ENCODE data around the gene MADCAM1.
"Not testable (repeated sequence)": the region's sequence is repeated elsewhere in the genome, so short reads cannot be mapped to it uniquely, and the experiment has no call there.

MADCAM1 gene

DNA sequence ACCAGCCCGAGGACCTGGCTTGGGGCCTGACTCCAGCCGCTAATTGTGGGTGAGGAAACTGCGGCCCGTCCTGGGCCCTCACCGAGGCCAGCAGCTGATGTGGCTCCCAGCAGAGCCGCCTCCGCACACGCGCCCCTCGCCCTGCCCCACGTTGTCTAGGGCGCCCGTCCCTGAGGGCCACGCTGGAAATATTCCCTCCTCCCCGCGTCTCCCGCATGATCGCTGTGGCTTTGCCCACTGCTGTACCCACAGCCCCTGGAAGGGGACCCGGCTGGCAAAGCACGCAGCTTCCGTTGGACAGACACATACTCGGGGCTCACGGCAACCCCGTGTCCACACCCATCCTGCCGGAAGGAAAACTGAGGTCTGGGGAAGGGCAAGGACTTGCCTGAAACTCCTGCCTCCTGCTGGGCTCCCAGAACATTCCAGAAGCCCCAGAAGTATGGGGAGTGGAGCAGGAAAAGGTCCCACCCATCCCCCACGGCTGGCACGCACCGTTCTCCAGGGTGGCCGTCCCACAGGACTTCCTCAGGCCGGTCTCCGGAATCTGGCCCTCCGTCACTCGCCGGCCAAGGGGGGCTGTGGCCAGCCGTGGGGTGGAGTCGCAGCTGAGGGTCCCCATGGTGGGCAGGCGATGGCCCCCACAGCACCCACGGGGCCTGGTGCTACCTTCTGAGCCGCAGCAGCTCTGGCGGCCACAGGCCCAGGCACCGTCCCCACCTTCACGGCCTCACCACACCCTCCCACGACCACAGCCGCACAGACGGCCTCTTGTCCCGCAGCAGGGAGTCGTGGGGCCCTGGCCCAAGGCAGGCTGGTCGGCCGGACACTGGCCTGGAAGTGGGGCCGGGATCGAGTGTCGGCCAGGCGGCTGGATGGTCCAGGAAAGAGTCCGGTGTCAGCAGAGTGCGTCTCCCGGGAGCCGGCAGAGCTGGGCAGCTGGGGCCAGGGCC lies 21.9 kb upstream of the MADCAM1 start:
- H3K4me3 Mint-ChIP-seq, result no peak overlapping the region
- H3K36me3 Mint-ChIP-seq (ENCODE audit: low read depth), result no peaks in the 10 kb centered on the region
- no peaks in the 10 kb centered on the region for H3K4me1 Mint-ChIP-seq (ENCODE audit: low read depth)
- H3K27ac Mint-ChIP-seq, result no peak overlapping the region
- intact Hi-C loops (cut with micrococcal nuclease), result no loop called here
- peaks cover 23% of the 10 kb centered on the region for H3K27me3 Mint-ChIP-seq
- no peaks in the 10 kb centered on the region for H3K9me3 Mint-ChIP-seq

DNA sequence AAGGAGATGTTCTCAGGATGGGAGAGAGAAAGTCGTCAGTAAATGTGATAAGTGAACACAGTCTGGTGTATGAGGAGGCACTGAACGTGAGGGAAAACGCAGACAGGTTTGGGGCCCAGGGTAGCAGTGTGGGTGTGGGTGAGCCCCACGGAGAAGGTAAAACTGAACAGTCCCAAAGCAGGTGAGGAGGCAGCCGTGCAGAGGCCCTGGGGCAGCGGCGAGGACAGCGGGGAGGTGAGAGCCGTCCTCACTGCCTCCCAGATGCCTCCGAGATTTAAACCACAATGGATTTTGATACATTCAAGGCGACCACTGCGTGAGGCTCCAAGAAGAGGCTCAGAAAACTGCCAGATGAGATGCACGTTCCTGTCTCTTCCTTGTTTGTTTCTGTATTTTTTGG lies 20.9 kb upstream of the MADCAM1 start:
- Mint-ChIP-seq H3K9me3 (peaks cover 6% of the 10 kb centered on the region), H3K27ac (no peak overlapping the region), H3K36me3 (ENCODE audit: low read depth) (no peaks in the 10 kb centered on the region), H3K4me1 (ENCODE audit: low read depth) (peaks cover 7% of the 10 kb centered on the region), H3K27me3 (peaks cover 28% of the 10 kb centered on the region), H3K4me3 (no peak overlapping the region)
- intact Hi-C loops (cut with micrococcal nuclease), result no loop called here

DNA sequence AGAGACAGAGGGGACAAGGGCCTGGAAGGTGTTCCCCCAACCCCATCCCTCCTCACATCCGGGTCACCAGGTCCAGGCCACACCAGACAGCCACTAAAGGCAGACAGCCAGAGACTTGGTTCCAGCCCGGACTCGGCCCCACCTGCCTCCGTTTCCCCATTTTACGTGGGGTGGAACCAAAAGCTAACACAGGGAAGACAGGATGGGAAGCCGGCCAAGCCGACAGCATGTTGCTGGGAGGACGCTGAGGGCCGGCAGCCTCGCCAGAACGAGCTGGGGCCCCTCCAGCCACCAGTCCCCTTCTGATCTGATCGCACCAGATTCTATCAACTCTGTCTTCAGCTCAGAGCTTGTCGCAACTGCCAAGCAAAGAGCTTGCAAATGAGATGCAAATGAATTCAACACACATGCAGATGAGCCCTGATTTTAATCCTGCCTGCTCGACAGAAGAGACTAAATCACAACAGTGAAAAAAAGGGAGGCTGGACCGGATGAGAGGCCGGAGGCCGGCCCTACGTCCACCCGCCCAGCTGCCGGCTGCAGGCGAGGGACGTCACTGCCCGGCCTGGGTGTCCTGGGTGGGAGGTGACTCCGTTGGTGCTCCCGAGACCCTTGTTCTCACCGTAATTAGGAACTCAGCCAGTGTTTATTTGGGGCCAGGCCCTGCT lies 17.9 kb upstream of the MADCAM1 start:
- H3K27ac Mint-ChIP-seq, result no peak overlapping the region
- H3K4me1 Mint-ChIP-seq (ENCODE audit: low read depth), result peaks cover 11% of the 10 kb centered on the region
- H3K27me3 Mint-ChIP-seq, result peaks cover 33% of the 10 kb centered on the region
- H3K36me3 Mint-ChIP-seq (ENCODE audit: low read depth), result no peaks in the 10 kb centered on the region
- H3K4me3 Mint-ChIP-seq, result no peak overlapping the region
- H3K9me3 Mint-ChIP-seq, result peaks cover 19% of the 10 kb centered on the region
- intact Hi-C loops (cut with micrococcal nuclease), result no loop called here

DNA sequence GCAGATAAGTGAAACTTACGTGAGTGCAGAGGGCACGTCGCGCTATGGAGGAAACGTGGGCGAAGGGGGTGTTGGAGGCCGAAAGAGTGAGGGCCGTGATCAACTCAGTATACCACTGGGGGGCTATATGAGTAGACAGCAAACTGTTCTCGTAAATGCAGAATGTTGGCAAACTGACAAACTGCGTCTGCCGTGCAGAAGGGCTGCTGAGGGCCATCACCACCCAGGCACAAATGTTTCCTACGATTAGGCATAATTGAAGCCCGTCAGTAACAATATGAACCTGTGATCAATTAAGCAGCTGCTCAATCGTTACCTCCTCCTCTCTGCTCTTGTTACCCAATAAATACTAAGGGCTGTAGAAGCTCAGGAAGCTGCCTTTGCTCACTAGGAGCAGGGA lies 17.3 kb upstream of the MADCAM1 start:
- Mint-ChIP-seq H3K4me1 (ENCODE audit: low read depth) (peaks cover 11% of the 10 kb centered on the region), H3K4me3 (no peak overlapping the region), H3K27me3 (peaks cover 38% of the 10 kb centered on the region), H3K9me3 (peaks cover 19% of the 10 kb centered on the region), H3K36me3 (ENCODE audit: low read depth) (no peaks in the 10 kb centered on the region), H3K27ac (no peak overlapping the region)
- intact Hi-C loops (cut with micrococcal nuclease), result no loop called here

DNA sequence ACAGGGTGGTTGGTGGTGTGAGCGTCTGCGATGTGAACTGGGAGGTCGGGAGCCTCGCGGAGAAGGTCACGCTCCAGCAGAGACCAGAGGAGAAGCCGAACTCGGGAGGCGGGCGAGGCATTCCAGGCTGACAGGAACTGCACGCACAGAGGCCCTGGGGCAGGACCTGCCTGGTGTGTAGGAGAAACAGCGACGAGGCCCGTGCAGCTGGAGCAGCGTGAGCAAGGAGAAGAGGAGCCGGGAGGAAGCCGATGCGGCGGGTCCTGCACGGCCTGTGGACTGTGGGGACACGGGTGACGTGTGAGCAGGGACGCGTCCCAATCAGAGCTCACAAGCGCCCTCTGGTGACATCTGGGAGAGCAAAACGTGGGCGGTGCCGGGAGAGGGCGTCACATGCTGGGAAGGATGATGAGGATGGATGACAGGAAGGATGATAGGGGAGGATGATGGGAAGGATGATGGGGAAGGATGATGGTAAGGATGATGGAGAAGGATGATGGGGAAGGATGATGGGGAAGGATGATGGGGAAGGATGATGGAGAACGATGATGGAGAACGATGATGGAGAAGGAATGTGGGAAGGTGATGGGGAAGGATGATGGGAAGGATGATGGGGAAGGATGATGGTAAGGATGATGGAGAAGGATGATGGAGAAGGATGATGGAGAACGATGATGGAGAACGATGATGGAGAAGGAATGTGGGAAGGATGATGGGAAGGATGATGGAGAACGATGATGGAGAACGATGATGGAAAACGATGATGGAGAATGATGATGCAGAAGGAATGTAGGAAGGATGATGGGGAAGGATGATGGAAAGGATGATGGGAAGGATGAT lies 16.1 kb upstream of the MADCAM1 start:
- no peaks in the 10 kb centered on the region for H3K36me3 Mint-ChIP-seq (ENCODE audit: low read depth)
- peaks cover 11% of the 10 kb centered on the region for H3K4me1 Mint-ChIP-seq (ENCODE audit: low read depth)
- peaks cover 19% of the 10 kb centered on the region for H3K9me3 Mint-ChIP-seq
- H3K27me3 Mint-ChIP-seq, result peaks cover 46% of the 10 kb centered on the region
- H3K27ac Mint-ChIP-seq, result no peak overlapping the region
- intact Hi-C loops (cut with micrococcal nuclease), result no loop called here
- H3K4me3 Mint-ChIP-seq, result peak overlapping the region; percentile 61

DNA sequence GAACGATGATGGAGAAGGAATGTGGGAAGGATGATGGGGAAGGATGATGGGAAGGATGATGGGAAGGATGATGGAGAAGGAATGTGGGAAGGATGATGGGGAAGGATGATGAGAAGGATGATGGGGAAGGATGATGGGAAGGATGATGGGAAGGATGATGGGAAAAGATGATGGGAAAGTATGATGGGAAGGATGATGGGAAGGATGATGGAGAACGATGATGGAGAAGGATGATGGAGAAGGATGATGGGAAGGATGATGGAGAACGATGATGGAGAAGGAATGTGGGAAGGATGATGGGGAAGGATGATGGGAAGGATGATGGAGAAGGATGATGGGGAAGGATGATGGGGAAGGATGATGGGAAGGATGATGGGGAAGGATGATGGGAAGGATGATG lies 15.2 kb upstream of the MADCAM1 start:
- peaks cover 11% of the 10 kb centered on the region for H3K4me1 Mint-ChIP-seq (ENCODE audit: low read depth)
- H3K27ac Mint-ChIP-seq; intact Hi-C loops (cut with micrococcal nuclease); H3K36me3 Mint-ChIP-seq (ENCODE audit: low read depth); H3K4me3 Mint-ChIP-seq: not testable (repeated sequence)
- peaks cover 19% of the 10 kb centered on the region for H3K9me3 Mint-ChIP-seq
- peaks cover 53% of the 10 kb centered on the region for H3K27me3 Mint-ChIP-seq

DNA sequence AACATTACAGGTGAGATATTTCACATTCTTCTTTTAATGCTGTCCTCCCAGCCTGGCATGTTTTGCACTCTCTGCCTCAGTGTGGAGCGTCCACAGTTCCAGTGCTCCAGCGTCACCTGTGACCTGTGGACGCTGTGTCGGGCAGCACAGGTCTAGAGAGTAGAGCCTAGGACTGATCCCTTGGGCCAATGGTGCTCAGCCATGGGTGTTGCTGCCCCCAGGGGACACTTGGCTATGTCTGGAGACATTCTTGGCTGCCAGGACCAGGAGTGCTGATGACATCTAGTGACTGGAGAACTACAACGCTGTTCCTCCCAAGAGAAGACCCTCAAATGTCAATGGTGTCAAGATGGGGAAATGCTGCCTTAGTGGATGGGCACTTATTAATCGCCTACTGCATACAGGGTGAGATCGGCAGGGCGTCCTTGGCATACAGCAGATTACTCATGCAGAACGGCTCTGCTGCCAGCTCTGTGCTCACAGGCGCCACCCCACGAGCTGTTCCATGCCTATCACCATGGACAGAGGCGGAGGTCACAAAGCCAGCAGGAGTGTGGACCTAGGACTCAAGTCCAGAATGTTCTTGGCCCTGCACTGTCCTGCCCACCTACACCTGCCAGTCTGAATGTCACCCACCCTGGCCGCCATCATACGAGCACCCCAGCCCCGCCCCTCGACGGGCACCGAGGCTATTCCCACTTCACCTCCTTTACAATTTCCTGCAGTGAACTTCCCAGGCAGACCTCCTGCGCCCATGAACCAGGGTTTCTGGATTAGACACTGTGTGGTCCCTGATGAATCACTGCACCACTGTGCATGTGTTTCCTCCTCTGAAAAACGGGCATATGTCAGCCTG lies 13.9 kb upstream of the MADCAM1 start:
- H3K27me3 Mint-ChIP-seq, result peaks cover 59% of the 10 kb centered on the region
- peaks cover 11% of the 10 kb centered on the region for H3K4me1 Mint-ChIP-seq (ENCODE audit: low read depth)
- intact Hi-C loops (cut with micrococcal nuclease), result no loop called here
- no peaks in the 10 kb centered on the region for H3K36me3 Mint-ChIP-seq (ENCODE audit: low read depth)
- no peak overlapping the region for H3K4me3 Mint-ChIP-seq
- no peak overlapping the region for H3K27ac Mint-ChIP-seq
- H3K9me3 Mint-ChIP-seq, result peaks cover 19% of the 10 kb centered on the region

DNA sequence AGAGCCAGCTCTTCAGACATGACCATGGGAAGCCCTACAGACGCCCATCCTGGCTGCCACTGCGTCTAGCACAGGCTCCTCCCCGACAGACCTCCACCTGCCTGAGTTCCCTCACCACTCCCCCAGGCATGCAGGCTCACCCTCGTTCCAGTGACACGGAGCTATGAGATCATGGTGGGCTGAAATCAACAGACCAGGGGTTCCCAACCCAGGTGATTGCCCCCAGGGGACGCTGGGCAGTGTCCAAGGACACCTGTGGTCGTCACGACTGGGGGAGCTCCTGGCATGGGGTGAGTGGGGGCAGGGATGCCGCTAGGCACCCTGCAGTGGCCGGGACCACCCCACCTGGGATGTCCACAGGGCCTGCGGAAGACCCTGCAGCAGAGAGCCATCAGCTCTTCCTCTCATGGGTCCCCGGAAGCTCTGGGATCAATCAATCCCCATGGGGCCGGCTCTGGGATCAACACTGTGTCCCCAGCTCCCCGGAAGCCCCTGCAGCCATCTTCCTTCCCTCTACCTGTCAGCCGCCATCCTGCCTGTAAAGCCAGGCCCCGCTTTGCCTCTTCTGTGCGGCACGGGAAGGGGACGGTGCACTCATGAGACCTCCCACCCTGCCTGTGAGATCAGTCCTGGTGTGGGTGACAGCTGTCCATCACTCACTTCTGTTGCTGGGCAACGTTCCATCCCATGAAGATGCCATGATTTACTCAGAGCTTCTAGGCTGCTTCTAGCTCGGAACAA lies 12.8 kb upstream of the MADCAM1 start:
- H3K27ac Mint-ChIP-seq, result no peak overlapping the region
- H3K4me3 Mint-ChIP-seq, result no peak overlapping the region
- H3K36me3 Mint-ChIP-seq (ENCODE audit: low read depth), result no peaks in the 10 kb centered on the region
- peaks cover 19% of the 10 kb centered on the region for H3K9me3 Mint-ChIP-seq
- intact Hi-C loops (cut with micrococcal nuclease), result no loop called here
- peaks cover 51% of the 10 kb centered on the region for H3K27me3 Mint-ChIP-seq
- H3K4me1 Mint-ChIP-seq (ENCODE audit: low read depth), result peaks cover 17% of the 10 kb centered on the region

DNA sequence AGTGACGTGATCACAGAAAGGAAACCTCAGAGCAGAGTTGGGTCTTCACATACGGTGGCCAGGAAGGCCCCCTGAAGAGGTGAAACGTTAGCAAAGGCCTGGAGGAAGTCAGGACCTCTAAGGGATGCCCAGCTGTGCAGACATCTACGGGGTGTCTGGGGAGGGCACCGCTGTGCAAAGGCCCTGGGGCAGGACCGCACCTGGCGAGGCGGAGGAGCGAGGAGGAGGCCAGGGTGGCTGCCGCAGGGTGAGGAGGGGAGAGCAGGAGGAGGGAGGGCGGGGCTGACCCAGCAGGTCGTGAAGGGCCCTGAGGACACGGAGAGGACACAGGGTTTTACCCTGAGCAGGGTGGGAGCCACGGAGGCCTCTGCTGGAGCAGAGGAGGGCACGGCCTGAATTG lies 11.8 kb upstream of the MADCAM1 start:
- Mint-ChIP-seq H3K27me3 (peaks cover 44% of the 10 kb centered on the region), H3K4me1 (ENCODE audit: low read depth) (peaks cover 19% of the 10 kb centered on the region), H3K27ac (no peak overlapping the region), H3K9me3 (peaks cover 19% of the 10 kb centered on the region), H3K4me3 (no peak overlapping the region), H3K36me3 (ENCODE audit: low read depth) (peaks cover 4% of the 10 kb centered on the region)
- intact Hi-C loops (cut with micrococcal nuclease), result no loop called here

DNA sequence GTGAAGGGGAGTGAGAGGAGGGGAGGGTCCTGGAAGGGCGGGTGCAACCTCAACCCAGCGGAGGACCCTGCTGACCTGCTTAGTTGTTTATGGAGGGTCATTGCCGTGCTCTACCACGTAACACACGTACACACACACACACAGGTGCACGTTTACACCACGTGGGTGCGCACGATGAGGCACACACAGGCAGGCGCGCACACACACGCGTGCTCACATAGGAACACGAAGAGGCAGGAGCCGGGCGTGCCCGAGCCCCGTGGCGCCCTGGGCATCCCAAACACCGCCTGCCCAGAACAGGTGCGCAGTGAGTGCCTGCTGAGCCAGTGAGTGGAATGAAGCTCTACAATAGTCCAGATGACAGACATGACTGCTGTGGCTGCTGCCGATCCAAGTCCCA lies 11.2 kb upstream of the MADCAM1 start:
- intact Hi-C loops (cut with micrococcal nuclease), result no loop called here
- Mint-ChIP-seq H3K36me3 (ENCODE audit: low read depth) (peaks cover 7% of the 10 kb centered on the region), H3K9me3 (peaks cover 15% of the 10 kb centered on the region), H3K27me3 (peaks cover 39% of the 10 kb centered on the region), H3K4me3 (no peak overlapping the region), H3K4me1 (ENCODE audit: low read depth) (peaks cover 20% of the 10 kb centered on the region), H3K27ac (no peak overlapping the region)

DNA sequence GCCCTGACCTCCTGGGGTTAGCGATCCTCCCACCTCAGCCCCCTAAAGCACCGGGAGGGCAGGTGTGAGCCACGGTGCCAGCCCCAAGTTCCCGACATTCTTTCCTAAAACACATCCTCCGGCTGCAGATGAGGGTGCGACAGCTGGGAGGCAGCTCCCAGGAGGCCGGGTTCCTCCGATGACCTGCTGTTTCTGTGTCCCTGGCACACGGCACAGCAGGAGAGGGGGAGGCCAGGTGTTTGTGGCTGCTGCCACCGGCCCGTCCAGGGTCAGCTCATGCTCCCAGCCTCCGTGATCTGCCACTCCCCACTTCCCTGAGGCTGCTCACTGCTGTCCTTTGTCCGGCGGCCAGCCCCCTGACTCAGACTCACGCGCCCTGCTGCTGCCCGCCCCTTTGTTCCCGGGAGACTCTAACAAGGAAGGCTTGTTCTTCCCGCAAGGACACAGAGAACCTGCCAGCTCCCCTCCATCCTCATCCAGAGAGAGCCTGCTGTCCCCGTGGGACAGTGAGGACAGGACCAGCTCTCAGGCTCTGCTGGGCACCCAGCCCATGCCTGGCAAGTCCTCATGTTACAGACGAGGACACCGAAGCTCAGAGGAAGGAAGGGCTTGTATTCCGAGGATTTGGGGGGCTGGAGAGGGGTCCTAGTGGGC lies 10.6 kb upstream of the MADCAM1 start:
- Mint-ChIP-seq H3K36me3 (ENCODE audit: low read depth) (peaks cover 7% of the 10 kb centered on the region), H3K27ac (no peak overlapping the region), H3K27me3 (peaks cover 39% of the 10 kb centered on the region), H3K4me3 (no peak overlapping the region), H3K4me1 (ENCODE audit: low read depth) (peaks cover 18% of the 10 kb centered on the region), H3K9me3 (peaks cover 9% of the 10 kb centered on the region)
- intact Hi-C loops (cut with micrococcal nuclease), result no loop called here
